ENCODE measurements around the gene EWSR1.

DNA sequence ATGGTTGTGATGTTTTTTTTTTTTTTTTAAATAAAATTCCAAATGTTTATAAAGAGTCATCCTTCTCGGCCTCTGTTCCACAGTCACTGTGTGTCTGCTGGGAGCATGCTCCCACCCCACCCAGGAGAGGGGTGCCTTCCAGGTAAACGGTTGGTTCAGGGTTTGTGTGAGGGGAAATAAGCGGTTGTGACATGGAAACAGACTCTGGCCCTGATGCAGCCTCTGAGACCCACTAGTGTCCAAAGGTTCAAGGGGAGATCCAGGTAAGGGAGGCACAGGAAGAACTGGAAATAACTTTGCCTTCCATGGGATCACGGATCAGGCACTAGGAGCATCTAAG is 32.4 kb downstream of the EWSR1 start:
- TF ChIP-seq, protein P1, sequence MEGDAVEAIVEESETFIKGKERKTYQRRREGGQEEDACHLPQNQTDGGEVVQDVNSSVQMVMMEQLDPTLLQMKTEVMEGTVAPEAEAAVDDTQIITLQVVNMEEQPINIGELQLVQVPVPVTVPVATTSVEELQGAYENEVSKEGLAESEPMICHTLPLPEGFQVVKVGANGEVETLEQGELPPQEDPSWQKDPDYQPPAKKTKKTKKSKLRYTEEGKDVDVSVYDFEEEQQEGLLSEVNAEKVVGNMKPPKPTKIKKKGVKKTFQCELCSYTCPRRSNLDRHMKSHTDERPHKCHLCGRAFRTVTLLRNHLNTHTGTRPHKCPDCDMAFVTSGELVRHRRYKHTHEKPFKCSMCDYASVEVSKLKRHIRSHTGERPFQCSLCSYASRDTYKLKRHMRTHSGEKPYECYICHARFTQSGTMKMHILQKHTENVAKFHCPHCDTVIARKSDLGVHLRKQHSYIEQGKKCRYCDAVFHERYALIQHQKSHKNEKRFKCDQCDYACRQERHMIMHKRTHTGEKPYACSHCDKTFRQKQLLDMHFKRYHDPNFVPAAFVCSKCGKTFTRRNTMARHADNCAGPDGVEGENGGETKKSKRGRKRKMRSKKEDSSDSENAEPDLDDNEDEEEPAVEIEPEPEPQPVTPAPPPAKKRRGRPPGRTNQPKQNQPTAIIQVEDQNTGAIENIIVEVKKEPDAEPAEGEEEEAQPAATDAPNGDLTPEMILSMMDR (conservative IDR thresholded peaks at IDR 0.05; ENCODE audit: low read depth, low read length) = no peak
- TF ChIP-seq CEBPB (IDR thresholded peaks at IDR 0.05; ENCODE audit: low read depth, low read length) (no peak), POLR2A (IDR thresholded peaks at IDR 0.05; ENCODE audit: low read depth, low read length) (no peak), RFX5 (IDR thresholded peaks at IDR 0.05; ENCODE audit: low read depth, low read length) (no peak), RAD21 (IDR thresholded peaks at IDR 0.05; ENCODE audit: low read length) (no peak)

Data from IMR-90 (cell line).